HG03378 (cell line): Measurements from ENCODE around the gene DNAH5.

Source experiments
- ATAC-seq: cut with Tn5 transposase; IDR thresholded peaks from one replicate; pipeline ENCODE4 v1.9.1; 2021; ENCODE audit warnings: mild to moderate bottlenecking, moderate library complexity; ENCODE audit not compliant: unreplicated experiment

DNAH5 gene

GRCh38 chr5:13939638-13940037 is 4.8 kb downstream of the DNAH5 start:
- ATAC-seq = no peak

GRCh38 chr5:13934921-13935320 is 9.6 kb downstream of the DNAH5 start:
- ATAC-seq = no peak

- no peak for ATAC-seq
Observed at GRCh38 chr5:13934125-13934524, 10.4 kb downstream of the DNAH5 start.

- no peak for ATAC-seq
Observed at GRCh38 chr5:13932561-13932960, 11.9 kb downstream of the DNAH5 start.

- no peak for ATAC-seq
Observed at GRCh38 chr5:13932011-13932410, 12.5 kb downstream of the DNAH5 start.

- no peak for ATAC-seq
Observed at GRCh38 chr5:13930541-13931171, 13.8 kb downstream of the DNAH5 start.

GRCh38 chr5:13926731-13927130 is 17.8 kb downstream of the DNAH5 start:
- no peak for ATAC-seq

GRCh38 chr5:13921578-13921977 is 22.9 kb downstream of the DNAH5 start:
- no peak for ATAC-seq

- no peak for ATAC-seq
Observed at GRCh38 chr5:13919786-13920185, 24.7 kb downstream of the DNAH5 start.

- no peak for ATAC-seq
Observed at GRCh38 chr5:13919087-13919486, 25.4 kb downstream of the DNAH5 start.

- no peak for ATAC-seq
Observed at GRCh38 chr5:13917061-13917460, 27.4 kb downstream of the DNAH5 start.

- ATAC-seq = no peak
Observed at GRCh38 chr5:13913962-13914361, 30.5 kb downstream of the DNAH5 start.

GRCh38 chr5:13910637-13911288 is 33.7 kb downstream of the DNAH5 start:
- ATAC-seq = no peak

GRCh38 chr5:13910201-13910600 is 34.3 kb downstream of the DNAH5 start:
- no peak for ATAC-seq

- no peak for ATAC-seq
Observed at GRCh38 chr5:13909271-13909670, 35.2 kb downstream of the DNAH5 start.

GRCh38 chr5:13898569-13898968 is 45.9 kb downstream of the DNAH5 start:
- ATAC-seq = no peak

- no peak for ATAC-seq
Observed at GRCh38 chr5:13878357-13878756, 66.1 kb downstream of the DNAH5 start.

GRCh38 chr5:13866792-13867191 is 77.7 kb downstream of the DNAH5 start:
- ATAC-seq = no peak

GRCh38 chr5:13865312-13865711 is 79.2 kb downstream of the DNAH5 start:
- ATAC-seq = no peak

GRCh38 chr5:13860146-13860545 is 84.3 kb downstream of the DNAH5 start:
- ATAC-seq = no peak

GRCh38 chr5:13859270-13860065 is 85.0 kb downstream of the DNAH5 start:
- no peak for ATAC-seq
